ENCODE data around the gene PCOLCE2. TPM values are rescaled to one million over a fixed set of nuclear protein-coding genes. Genes with fewer than 3 reads are reported as not detected.
"Not testable (repeated sequence)": the region's sequence is repeated elsewhere in the genome, so short reads cannot be mapped to it uniquely, and the experiment has no call there.

PCOLCE2 gene
- total RNA-seq, 4 donors from 2014 or later: 10.4 to 17.1 (median 12.8) TPM

- TF ChIP-seq CTCF (IDR thresholded peaks at IDR 0.05) (no peak), POLR2A (IDR thresholded peaks at IDR 0.05) (no peak)
- H3K4me3 ChIP-seq (ENCODE audit: low read depth, poor library complexity, severe bottlenecking): no peak overlapping the region
- 93% methylated on average over 6 of the region's 6 CpGs for whole genome bisulfite sequencing, 2 donors
- no peak for DNase-seq (ENCODE audit: low spot score in 2 of 2)
- intact Hi-C loops (cut with DNase I; ENCODE audit: low total_unique reads): no loop called here
Observed at GRCh38 chr3:142881445-142882224, 7.2 kb downstream of the PCOLCE2 start.

- TF ChIP-seq CTCF (IDR thresholded peaks at IDR 0.05) (no peak), POLR2A (IDR thresholded peaks at IDR 0.05) (no peak)
- WGBS, 2 donors: 83 to 87% methylated on average over 4 of the region's 4 CpGs
- intact Hi-C loops (cut with DNase I; ENCODE audit: low total_unique reads): no loop called here
Observed at GRCh38 chr3:142878649-142879300, 10.1 kb downstream of the PCOLCE2 start.

GRCh38 chr3:142876417-142876816 is 12.5 kb downstream of the PCOLCE2 start:
- TF ChIP-seq POLR2A (IDR thresholded peaks at IDR 0.05) (no peak), CTCF (IDR thresholded peaks at IDR 0.05) (no peak)
- H3K4me3 ChIP-seq (ENCODE audit: low read depth, poor library complexity, severe bottlenecking): no peak overlapping the region
- intact Hi-C loops (cut with DNase I; ENCODE audit: low total_unique reads): no loop called here
- 66 to 69% methylated on average over 1 of the region's 1 CpG for WGBS, 2 donors
- DNase-seq (ENCODE audit: low spot score in 2 of 2): no peak

More at GRCh38 chr3:142878649-142879300, 10.1 kb downstream of the PCOLCE2 start:
- DNase-seq (ENCODE audit: low spot score in 2 of 2): no peak
- H3K4me3 ChIP-seq (ENCODE audit: low read depth, poor library complexity, severe bottlenecking): no peak overlapping the region

- no peak for DNase-seq (ENCODE audit: low spot score in 2 of 2)
- 88 to 93% methylated on average over 2 of the region's 2 CpGs for WGBS, 2 donors
- TF ChIP-seq CTCF (IDR thresholded peaks at IDR 0.05) (no peak), POLR2A (IDR thresholded peaks at IDR 0.05) (no peak)
- H3K4me3 ChIP-seq (ENCODE audit: low read depth, poor library complexity, severe bottlenecking): no peak overlapping the region
- intact Hi-C loops (cut with DNase I; ENCODE audit: low total_unique reads): no loop called here
Observed at GRCh38 chr3:142875583-142876207, 13.2 kb downstream of the PCOLCE2 start.

- intact Hi-C loops (cut with DNase I; ENCODE audit: low total_unique reads): no loop called here
- H3K4me3 ChIP-seq (ENCODE audit: low read depth, poor library complexity, severe bottlenecking): no peak overlapping the region
- 80 to 83% methylated on average over 5 of the region's 5 CpGs for WGBS, 2 donors
- DNase-seq (ENCODE audit: low spot score in 2 of 2): no peak
- TF ChIP-seq CTCF (IDR thresholded peaks at IDR 0.05) (no peak), POLR2A (IDR thresholded peaks at IDR 0.05) (no peak)
Observed at GRCh38 chr3:142875099-142875498, 13.8 kb downstream of the PCOLCE2 start.

- H3K4me3 ChIP-seq (ENCODE audit: low read depth, poor library complexity, severe bottlenecking); intact Hi-C loops (cut with DNase I; ENCODE audit: low total_unique reads): not testable (repeated sequence)
- WGBS, 2 donors: 59 to 64% methylated on average over 8 of the region's 8 CpGs
- DNase-seq (ENCODE audit: low spot score in 2 of 2): peak in 1 of 2 donors; percentile 27
Observed at GRCh38 chr3:142868382-142868781, 20.5 kb downstream of the PCOLCE2 start.
